Measurements from ENCODE around the gene NFU1. TPM values are rescaled to one million over a fixed set of nuclear protein-coding genes. Genes with fewer than 3 reads are reported as not detected.
A peak's percentile ranks its signal among the peaks of the same experiment; 100 is the strongest.

Gene NFU1
- total and polyA plus RNA-seq, 9 of the 15 experiments (the other 6 are each of a cell fraction or from before 2014, with no cell fraction given), result 33.3 to 61.8 (median 53.7) TPM

GRCh38 chr2:69386789-69387734 is 50.2 kb downstream of the NFU1 start, which contains the start of gene GFPT1 (continued):
- TF ChIP-seq ARID4B (CRISPR knock-in tag; IDR thresholded peaks at IDR 0.05) (peak; percentile 65), SMARCA5 (IDR thresholded peaks at IDR 0.05) (no peak; the same call in 1 of the 2 replicates), C11orf30 (IDR thresholded peaks at IDR 0.05; ENCODE audit: low read depth) (no peak), DPF2 (IDR thresholded peaks at IDR 0.05) (peak; percentile 58; the same call in 1 of the 2 replicates), ETV1 (tag; conservative IDR thresholded peaks at IDR 0.05; ENCODE audit: low read depth) (0 out of 2 replicates have a peak, but pooled peaks have one; percentile 20), ZNF780A (CRISPR knock-in tag; IDR thresholded peaks at IDR 0.05) (no peak), SMARCA4 (IDR thresholded peaks at IDR 0.05) (peak; percentile 32; the same call in 1 of the 2 replicates), ATF7 (IDR thresholded peaks at IDR 0.05) (peak; percentile 80), HDAC8 (tag; IDR thresholded peaks at IDR 0.05) (0 out of 2 replicates have a peak, but pooled peaks have one; percentile 42), TAF9B (IDR thresholded peaks at IDR 0.05; ENCODE audit: partially characterized antibody) (peak; percentile 49), THRB (CRISPR knock-in tag; conservative IDR thresholded peaks at IDR 0.05) (0 out of 2 replicates have a peak, but pooled peaks have one; percentile 47), ZNF232 (CRISPR knock-in tag; IDR thresholded peaks at IDR 0.05) (peak; percentile 75; the same call in 1 of the 2 replicates), SIN3A (IDR thresholded peaks at IDR 0.05; ENCODE audit: borderline replicate concordance in 2 of 2, control insufficient read depth in 1 of 2, low read depth in 2 of 2, low read length in 2 of 2) (peak in 1 of 2 experiments; percentile 85; a peak in 2 of 4 replicates), E2F1 (CRISPR knock-in tag; IDR thresholded peaks at IDR 0.05) (peak; percentile 76)
- TF ChIP-seq, protein P1, sequence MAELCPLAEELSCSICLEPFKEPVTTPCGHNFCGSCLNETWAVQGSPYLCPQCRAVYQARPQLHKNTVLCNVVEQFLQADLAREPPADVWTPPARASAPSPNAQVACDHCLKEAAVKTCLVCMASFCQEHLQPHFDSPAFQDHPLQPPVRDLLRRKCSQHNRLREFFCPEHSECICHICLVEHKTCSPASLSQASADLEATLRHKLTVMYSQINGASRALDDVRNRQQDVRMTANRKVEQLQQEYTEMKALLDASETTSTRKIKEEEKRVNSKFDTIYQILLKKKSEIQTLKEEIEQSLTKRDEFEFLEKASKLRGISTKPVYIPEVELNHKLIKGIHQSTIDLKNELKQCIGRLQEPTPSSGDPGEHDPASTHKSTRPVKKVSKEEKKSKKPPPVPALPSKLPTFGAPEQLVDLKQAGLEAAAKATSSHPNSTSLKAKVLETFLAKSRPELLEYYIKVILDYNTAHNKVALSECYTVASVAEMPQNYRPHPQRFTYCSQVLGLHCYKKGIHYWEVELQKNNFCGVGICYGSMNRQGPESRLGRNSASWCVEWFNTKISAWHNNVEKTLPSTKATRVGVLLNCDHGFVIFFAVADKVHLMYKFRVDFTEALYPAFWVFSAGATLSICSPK (IDR thresholded peaks at IDR 0.05; ENCODE audit: borderline replicate concordance), result 0 out of 2 replicates have a peak, but pooled peaks have one; percentile 32
- TF ChIP-seq, protein P2, sequence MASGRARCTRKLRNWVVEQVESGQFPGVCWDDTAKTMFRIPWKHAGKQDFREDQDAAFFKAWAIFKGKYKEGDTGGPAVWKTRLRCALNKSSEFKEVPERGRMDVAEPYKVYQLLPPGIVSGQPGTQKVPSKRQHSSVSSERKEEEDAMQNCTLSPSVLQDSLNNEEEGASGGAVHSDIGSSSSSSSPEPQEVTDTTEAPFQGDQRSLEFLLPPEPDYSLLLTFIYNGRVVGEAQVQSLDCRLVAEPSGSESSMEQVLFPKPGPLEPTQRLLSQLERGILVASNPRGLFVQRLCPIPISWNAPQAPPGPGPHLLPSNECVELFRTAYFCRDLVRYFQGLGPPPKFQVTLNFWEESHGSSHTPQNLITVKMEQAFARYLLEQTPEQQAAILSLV (tag; IDR thresholded peaks at IDR 0.05), result no peak

Data from K562 (cell line).